Choroid plexus epithelial cell (primary cell): ENCODE results near the gene TYROBP.
A peak's percentile ranks its signal among the peaks of the same experiment; 100 is the strongest.
"Not testable (repeated sequence)": the region's sequence is repeated elsewhere in the genome, so short reads cannot be mapped to it uniquely, and the experiment has no call there.

Source experiments
- DNase-seq: peaks from one replicate; pipeline ENCODE4 v3.0.0-alpha.2; 2010; ENCODE audit warnings: low read depth
- H3K4me3 ChIP-seq: 2 replicates; pipeline ENCODE4 v1.5.1; 2011; ENCODE audit warnings: low read depth, mild to moderate bottlenecking, control low read depth, low read length, moderate library complexity
- TF ChIP-seq, protein P1 (sequence below): conservative IDR thresholded peaks from 2 replicates; pipeline ENCODE4 v1.5.1; 2011; ENCODE audit warnings: low read depth, mild to moderate bottlenecking, control low read depth, inconsistent platforms, low read length, moderate library complexity

TYROBP gene

DNA sequence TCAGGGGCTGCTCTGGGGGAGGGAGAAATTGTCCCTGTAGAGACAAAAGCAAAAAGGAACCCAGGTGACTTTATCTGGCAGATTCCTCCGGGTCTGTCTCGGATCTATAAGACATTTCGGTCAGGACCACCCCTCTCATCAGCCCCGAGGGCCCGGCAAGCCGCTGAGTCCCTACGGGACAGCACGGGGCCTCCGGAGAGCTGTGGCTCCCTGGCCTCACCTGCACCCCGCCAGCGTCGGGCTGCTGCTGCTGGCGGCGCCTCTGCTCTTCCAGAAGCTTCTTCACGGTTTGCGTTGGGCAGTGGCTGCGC, 9.6 kb downstream of the TYROBP start:
- DNase-seq, result peak; percentile 9
- TF ChIP-seq, protein P1, sequence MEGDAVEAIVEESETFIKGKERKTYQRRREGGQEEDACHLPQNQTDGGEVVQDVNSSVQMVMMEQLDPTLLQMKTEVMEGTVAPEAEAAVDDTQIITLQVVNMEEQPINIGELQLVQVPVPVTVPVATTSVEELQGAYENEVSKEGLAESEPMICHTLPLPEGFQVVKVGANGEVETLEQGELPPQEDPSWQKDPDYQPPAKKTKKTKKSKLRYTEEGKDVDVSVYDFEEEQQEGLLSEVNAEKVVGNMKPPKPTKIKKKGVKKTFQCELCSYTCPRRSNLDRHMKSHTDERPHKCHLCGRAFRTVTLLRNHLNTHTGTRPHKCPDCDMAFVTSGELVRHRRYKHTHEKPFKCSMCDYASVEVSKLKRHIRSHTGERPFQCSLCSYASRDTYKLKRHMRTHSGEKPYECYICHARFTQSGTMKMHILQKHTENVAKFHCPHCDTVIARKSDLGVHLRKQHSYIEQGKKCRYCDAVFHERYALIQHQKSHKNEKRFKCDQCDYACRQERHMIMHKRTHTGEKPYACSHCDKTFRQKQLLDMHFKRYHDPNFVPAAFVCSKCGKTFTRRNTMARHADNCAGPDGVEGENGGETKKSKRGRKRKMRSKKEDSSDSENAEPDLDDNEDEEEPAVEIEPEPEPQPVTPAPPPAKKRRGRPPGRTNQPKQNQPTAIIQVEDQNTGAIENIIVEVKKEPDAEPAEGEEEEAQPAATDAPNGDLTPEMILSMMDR, result no peak
- H3K4me3 ChIP-seq, result peak overlapping the region; percentile 76

DNA sequence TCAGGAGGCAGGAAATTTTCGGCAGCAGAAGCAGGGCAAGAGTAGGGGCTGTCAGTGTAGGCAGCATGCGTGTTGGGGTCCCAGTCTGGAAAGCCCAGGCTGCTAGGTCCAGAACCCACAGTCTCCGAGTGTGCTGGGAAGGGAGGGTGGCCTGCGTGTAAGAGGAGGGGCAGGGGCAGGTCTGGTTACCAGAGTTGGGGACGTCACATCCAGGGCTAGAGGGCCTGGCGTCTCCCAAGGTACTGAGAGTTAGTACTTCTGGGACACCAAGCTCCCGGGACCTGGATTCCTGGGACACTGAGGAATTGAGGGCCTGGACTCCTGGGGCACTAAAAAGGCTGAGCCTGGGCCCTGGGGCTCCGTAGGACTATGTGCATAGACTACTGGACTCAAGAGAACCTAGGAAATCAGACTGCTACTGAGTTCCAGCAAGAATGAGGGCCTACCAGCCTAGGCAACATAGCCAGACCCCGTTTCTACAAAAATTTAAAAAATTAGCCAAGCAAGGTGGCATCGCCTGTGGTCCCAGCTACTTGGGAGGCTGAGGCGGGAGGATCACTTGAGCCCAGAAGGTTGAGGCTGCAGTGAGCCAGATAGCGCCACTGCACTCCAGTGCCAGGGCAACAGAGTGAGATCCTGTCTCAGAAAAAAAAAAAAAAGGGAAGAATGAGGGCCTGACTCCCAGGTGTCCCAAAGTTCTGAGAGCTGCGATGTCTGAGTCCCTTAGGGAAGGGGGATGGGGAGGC, 10.2 kb downstream of the TYROBP start:
- peak overlapping the region; percentile 76 for H3K4me3 ChIP-seq
- TF ChIP-seq, protein P1, result no peak
- DNase-seq, result no peak

DNA sequence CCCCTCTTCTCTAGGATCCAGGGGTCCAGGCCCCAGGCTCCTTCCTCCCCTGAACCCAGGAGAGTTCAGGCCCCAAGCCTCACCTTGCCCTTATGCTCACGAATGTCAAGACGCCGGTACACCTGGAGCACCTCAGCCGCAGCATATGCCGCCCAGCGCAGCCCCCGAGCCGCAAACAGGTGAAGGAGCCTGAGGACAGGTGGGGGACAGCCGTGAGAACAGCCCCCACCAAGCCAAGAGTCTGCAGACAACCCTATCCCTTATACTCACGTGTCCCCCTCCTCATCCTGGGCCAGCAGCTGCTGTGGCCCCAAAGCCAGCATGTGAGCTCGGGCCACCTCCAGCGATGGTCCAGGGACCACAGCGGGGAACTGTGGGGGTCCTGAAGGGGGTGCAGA, 11.5 kb downstream of the TYROBP start:
- TF ChIP-seq, protein P1, result no peak
- no peak overlapping the region for H3K4me3 ChIP-seq
- DNase-seq, result no peak

DNA sequence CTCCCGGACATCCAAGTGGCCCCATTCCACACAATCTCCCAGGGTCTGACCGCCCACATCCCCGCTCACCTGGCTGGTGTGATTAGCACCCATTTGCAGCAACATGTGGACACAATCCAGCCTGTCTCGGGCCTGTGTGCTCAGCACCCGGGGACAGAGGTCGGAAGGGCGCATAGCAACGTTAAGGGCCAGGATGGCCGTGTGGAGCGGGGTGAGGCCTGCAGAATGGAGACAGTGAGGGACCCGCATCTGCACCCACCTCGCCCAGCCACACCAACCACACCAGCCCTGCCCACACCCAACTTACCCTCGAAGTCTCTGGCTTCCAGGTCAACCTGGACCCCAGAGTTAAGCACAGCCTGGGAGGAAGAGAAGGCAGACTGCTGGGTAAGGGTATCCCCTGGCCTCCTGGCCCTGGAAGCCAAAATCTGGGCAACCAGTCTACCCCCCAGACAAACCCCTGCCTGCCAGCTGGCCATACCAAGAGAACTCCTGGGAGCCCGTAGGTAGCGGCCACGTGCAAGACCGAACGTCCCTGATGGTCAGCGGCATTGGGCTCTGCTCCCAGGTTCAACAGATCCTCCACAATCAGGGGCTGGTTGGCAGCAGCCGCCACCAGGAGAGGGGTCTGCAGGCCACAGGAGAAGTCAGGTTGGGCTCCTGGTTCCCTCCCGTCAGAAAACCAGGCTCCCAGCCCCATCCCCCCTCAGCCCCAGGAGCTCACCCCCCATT, 12.0 kb downstream of the TYROBP start:
- no peak overlapping the region for H3K4me3 ChIP-seq
- DNase-seq, result no peak
- TF ChIP-seq, protein P1, result no peak

DNA sequence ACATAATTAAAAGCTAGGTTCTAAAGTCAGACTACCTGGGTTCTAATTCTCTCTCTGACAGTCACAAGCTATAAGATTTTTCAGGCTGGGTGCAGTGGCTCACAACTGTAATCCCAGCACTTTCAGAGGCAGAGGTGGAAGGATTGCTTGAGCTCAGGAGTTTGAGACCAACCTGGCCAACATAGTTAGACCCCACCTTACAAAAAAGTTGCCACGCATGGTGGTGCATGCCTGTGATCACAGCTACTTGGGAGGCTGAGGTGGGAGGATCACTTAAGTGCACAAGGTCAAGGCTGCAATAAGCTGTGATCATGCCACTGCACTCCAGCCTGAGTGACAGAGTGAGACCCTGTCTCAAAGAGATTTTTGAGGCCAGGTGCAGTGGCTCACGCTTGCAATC, 13.8 kb downstream of the TYROBP start:
- TF ChIP-seq, protein P1, result no peak
- no peak for DNase-seq
- H3K4me3 ChIP-seq, result no peak overlapping the region

DNA sequence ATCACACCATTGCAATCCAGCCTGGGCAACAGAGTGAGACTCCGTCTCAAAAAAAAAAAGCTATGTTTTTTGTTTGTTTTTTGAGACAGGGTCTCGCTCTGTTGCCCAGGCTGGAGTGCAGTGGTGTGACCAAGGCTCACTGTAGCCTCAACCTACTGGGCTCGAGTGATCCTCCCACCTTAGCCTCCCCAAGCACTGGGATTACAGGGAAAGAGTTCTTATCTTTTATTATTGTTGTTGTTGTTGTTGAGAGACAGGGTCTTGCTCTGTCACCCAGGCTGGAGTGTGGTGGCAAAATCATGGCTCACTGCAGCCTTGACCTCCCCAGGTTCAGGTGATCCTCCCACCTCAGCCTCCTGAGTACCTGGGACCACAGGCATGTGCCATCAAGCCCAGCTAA, 16.3 kb downstream of the TYROBP start:
- not testable (repeated sequence) for H3K4me3 ChIP-seq, DNase-seq

DNA sequence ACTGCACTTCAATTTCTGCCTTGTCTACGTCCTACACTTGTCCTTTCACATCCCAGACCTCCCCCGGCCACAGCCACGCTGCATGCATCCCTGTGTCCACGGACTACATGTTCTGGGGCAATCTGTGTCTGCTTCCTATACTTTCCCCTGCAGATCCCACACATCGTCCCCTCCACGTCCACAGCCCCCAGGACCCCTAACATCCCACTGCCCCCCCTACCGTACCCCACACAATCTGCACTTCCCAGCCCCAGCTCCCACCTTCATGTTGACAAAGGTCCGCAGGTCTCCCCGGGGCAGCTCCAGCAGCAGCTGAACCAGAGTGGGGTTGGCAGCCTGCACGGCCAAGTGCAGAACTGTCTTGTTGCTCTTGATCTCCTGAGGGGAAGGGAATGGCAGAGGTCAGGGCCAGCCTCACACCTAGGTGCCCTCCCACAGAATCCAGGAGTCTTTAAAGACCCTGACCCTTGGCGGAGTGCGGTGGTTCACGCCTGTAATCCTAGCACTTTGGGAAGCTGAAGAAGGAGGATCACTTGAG, 17.9 kb downstream of the TYROBP start:
- TF ChIP-seq, protein P1, result no peak
- H3K4me3 ChIP-seq, result no peak overlapping the region
- no peak for DNase-seq
